Stimulated activated naive B cell treated with anti-CD40 and anti-IgM and Interleukin-4, amounts not matched to agents 10 μg/mL and 1 μg/mL and 100 μg/mL, for 72 hours (primary cell): Measurements from ENCODE around the gene GJB6.
A peak's percentile ranks its signal among the peaks of the same experiment; 100 is the strongest.

Source experiments
- ATAC-seq, 2 donors: fragments of 150-1000 bp; cut with Tn5 transposase; replicated peaks; 2 replicates each; pipeline ENCODE4 v1.10.0; 2021; ENCODE audit warnings: moderate library complexity in 1 of 2
- DNase-seq: peaks from one replicate; pipeline ENCODE4 v3.0.0; 2021
- H3K27ac Mint-ChIP-seq: one replicate; pipeline ENCODE4 v1.8.0; 2022; ENCODE audit warnings: mild to moderate bottlenecking, mixed read lengths
- H3K27me3 Mint-ChIP-seq, 2 donors: one replicate each; pipeline ENCODE4 v1.8.0; 2022; ENCODE audit warnings: mixed read lengths in 2 of 2
- H3K36me3 Mint-ChIP-seq, 2 donors: one replicate each; pipeline ENCODE4 v1.8.0; 2022; ENCODE audit warnings: mixed read lengths in 2 of 2, mild to moderate bottlenecking in 1 of 2
- H3K4me1 Mint-ChIP-seq, 2 donors: one replicate each; pipeline ENCODE4 v1.8.0; 2022; ENCODE audit warnings: mixed read lengths in 2 of 2, mild to moderate bottlenecking in 1 of 2
- H3K4me3 Mint-ChIP-seq, 2 donors: one replicate each; pipeline ENCODE4 v1.8.0; 2022; ENCODE audit warnings: mild to moderate bottlenecking in 2 of 2, mixed read lengths in 2 of 2, moderate library complexity in 1 of 2
- H3K9me3 Mint-ChIP-seq, 2 donors: one replicate each; pipeline ENCODE4 v1.8.0; 2022; ENCODE audit warnings: mixed read lengths in 2 of 2, mild to moderate bottlenecking in 1 of 2

Gene GJB6

DNA sequence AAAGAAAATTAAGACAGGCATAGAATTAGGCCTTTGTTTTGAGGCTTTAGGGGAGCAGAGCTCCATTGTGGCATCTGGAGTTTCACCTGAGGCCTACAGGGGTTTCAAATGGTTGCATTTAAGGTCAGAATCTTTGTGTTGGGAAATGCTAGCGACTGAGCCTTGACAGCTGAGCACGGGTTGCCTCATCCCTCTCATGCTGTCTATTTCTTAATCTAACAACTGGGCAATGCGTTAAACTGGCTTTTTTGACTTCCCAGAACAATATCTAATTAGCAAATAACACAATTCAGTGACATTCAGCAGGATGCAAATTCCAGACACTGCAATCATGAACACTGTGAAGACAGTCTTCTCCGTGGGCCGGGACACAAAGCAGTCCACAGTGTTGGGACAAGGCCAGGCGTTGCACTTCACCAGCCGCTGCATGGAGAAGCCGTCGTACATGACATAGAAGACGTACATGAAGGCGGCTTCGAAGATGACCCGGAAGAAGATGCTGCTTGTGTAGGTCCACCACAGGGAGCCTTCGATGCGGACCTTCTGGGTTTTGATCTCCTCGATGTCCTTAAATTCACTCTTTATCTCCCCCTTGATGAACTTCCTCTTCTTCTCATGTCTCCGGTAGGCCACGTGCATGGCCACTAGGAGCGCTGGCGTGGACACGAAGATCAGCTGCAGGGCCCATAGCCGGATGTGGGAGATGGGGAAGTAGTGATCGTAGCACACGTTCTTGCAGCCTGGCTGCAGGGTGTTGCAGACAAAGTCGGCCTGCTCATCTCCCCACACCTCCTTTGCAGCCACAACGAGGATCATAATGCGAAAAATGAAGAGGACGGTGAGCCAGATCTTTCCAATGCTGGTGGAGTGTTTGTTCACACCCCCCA lies 43.2 kb downstream of the GJB6 start:
- Mint-ChIP-seq H3K4me1 (peaks cover 6 to 18% of the 10 kb centered on the region in 2 donors), H3K36me3 (peaks cover 0 to 6% of the 10 kb centered on the region in 2 donors), H3K27ac (no peak overlapping the region), H3K27me3 (peaks cover 16 to 32% of the 10 kb centered on the region in 2 donors), H3K9me3 (no peaks in the 10 kb centered on the region), H3K4me3 (no peak overlapping the region)
- ATAC-seq: peak in 1 of 2 donors; percentile 39
- no peak for DNase-seq

DNA sequence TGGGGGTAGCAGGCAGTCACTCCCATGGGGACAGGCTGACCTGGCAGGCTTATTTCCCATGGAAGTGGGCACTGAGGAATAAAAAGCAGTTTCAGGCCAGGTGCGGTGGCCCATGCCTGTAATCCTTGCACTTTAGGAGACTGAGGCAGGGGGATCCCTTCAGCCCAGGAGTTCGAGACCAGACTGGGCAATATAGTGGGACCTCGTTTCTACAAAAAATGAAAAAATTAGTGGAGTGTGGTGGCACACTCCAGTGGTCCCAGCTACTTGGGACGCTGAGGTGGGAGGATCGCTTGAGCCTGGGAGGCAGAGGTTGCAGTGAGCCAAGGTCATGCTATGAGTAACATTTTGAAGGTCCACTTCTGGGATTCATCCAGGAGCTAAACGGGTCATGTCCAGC lies 45.3 kb downstream of the GJB6 start:
- Mint-ChIP-seq H3K27ac (no peak overlapping the region), H3K27me3 (peaks cover 11 to 29% of the 10 kb centered on the region in 2 donors), H3K4me1 (peaks cover 3 to 5% of the 10 kb centered on the region in 2 donors), H3K4me3 (no peak overlapping the region), H3K36me3 (peaks cover 0 to 6% of the 10 kb centered on the region in 2 donors), H3K9me3 (no peaks in the 10 kb centered on the region)
- DNase-seq: no peak
- ATAC-seq: no peak

DNA sequence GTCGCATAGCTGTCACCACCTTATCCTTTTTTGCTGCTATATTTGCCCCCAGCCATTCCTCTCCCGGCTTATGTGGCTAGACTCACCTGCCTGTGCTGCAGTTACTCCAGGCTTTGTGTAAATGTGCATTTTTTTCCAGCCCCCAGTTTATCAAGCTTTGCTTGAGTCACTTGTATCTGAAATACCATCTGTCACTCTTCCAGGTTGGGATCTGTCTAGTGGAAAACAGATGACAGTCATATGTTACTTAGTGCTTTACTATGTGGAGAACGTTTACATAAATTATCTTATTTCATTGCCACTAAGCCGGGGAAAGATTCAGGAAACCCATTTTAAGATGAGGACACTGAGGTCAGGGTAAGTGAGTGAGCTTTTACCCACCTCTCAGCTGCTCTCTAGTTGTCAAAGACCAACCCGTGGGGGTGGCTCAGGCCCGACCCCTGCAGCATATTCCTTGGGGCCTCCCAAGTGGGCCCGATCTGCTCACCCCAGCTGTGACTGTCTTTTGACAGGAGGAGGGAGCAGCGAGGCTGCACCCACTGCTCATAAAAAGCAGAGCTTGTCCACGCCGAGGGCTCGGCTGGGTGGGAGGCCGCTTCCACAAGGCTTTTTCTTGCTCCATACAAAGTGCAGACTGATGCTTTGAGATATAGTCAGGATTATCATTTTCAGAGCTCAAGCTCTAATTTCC lies 46.6 kb downstream of the GJB6 start:
- no peak overlapping the region for H3K27ac Mint-ChIP-seq
- no peak for DNase-seq
- peaks cover 6 to 17% of the 10 kb centered on the region in 2 donors for H3K27me3 Mint-ChIP-seq
- no peaks in the 10 kb centered on the region for H3K9me3 Mint-ChIP-seq
- no peak overlapping the region for H3K4me3 Mint-ChIP-seq
- peaks cover 0 to 2% of the 10 kb centered on the region in 2 donors for H3K4me1 Mint-ChIP-seq
- ATAC-seq: no peak
- peaks cover 0 to 6% of the 10 kb centered on the region in 2 donors for H3K36me3 Mint-ChIP-seq

DNA sequence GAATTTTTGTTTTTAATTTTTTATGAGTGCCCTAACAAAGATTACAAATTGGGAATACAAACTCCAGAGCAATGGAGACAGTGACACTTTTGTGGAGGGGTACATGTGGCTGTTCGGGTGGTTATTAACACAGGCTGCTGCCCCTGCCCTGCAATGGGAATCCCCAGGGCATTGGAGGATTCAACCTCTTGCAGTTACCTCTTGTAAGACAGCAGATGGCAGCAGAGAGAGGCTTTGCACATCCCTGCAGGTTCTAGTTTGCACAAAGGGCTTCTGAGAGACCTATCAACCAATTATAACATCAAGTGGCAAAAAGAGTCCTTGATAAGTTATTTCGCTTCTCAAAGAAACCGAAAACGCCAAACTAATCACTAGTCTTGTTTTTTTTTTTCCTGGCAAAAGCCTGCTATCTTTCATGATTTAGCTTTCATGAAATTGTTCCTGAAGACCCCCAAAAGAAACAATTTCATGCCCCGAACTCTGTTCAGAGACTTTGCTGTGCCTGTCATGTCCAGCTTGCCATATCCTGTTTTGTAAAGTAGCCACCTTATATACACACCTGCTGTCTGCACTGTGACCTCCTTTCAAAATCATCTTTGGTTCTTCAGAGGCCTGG lies 49.8 kb downstream of the GJB6 start:
- ATAC-seq (peak; percentile 94 to 97), DNase-seq (peak; percentile 44)
- Mint-ChIP-seq H3K27me3 (peaks cover 33 to 37% of the 10 kb centered on the region in 2 donors), H3K27ac (no peak overlapping the region), H3K9me3 (no peaks in the 10 kb centered on the region), H3K4me3 (no peak overlapping the region), H3K36me3 (no peaks in the 10 kb centered on the region), H3K4me1 (peaks cover 2 to 9% of the 10 kb centered on the region in 2 donors)

DNA sequence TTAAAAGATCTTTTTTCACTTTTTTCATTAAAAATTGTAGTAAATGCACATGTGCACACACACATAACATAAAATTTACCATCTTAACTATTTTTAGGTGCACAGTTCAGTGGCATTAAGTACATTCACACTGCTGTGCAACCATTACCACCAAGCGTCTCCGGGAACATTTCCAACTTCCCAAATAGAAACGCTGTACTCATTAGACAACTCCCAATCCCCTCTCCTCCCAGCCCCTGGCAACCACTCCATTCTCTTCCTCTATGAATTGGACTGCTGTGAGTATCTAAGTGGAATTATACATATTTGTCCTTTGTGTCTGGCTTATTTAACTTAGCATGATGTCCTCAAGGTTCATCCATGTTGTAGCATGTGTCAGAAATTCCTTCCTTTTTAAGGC lies 50.9 kb downstream of the GJB6 start:
- no peaks in the 10 kb centered on the region for H3K9me3 Mint-ChIP-seq
- H3K4me1 Mint-ChIP-seq: peaks cover 2 to 11% of the 10 kb centered on the region in 2 donors
- no peaks in the 10 kb centered on the region for H3K36me3 Mint-ChIP-seq
- H3K27me3 Mint-ChIP-seq: peaks cover 44 to 49% of the 10 kb centered on the region in 2 donors
- DNase-seq (no peak), ATAC-seq (no peak)
- H3K27ac Mint-ChIP-seq: no peak overlapping the region
- H3K4me3 Mint-ChIP-seq: no peak overlapping the region

DNA sequence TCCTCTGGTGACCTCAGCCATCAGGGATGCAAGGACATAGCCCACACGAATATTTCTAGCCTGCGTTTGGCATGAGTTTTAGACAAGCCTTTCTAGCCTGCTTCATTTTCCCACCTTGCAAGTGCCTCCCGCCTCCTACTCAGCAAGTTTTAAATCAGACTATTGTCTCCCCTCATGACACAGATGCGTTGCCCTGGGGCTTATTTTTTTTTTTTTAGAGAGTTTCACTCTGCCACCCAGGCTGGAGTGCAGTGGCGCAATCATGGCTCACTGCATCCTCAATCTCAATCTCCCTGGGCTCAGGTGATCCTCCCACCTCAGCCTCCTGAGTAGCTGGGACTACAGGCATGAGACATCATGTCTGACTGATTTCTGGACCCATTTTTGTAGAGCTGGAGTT lies 54.0 kb downstream of the GJB6 start:
- H3K4me1 Mint-ChIP-seq: peaks cover 14 to 28% of the 10 kb centered on the region in 2 donors
- peaks cover 59 to 65% of the 10 kb centered on the region in 2 donors for H3K27me3 Mint-ChIP-seq
- no peak overlapping the region for H3K4me3 Mint-ChIP-seq
- H3K36me3 Mint-ChIP-seq: no peaks in the 10 kb centered on the region
- no peak overlapping the region for H3K27ac Mint-ChIP-seq
- no peak for ATAC-seq
- no peaks in the 10 kb centered on the region for H3K9me3 Mint-ChIP-seq
- DNase-seq: no peak

DNA sequence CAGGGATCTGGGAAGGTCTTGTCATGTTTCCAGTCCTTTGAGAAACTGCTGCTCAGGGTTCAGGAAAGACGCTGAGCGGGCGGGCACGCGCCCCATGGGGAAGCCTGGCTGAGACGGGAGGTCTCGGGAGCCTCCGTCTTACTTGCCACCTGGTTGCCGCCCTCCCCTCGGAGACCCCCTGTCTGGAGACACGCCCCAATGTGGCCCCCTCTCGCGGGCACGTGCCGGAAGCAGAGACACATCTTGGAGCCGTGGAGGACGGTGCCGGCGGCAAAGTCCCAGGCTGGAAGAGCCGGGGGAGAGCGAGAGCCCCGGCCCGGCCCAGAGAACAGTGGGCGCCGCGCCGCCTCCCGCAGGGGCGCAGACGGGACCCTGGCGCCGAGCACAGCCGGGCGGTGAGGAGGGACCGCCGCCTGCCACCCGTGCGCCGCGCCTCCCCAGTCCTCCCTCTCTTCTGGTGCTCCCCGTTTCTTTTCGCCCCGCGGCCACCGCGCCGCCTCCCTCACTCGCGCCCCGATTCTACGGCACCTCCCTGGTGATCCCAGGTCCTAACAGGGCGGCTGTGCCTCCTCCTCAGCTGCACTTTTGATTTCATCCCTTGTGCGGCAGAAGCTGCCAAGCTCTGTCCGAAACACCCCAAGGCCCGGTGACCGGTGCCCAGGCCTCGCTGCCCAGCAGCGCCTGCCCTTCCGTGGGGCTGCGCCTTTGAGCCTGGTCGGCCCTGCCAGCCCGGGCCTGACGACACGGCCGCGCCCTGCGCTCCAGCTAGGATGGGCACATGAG lies 54.9 kb downstream of the GJB6 start:
- Mint-ChIP-seq H3K4me1 (peaks cover 15 to 28% of the 10 kb centered on the region in 2 donors), H3K36me3 (no peaks in the 10 kb centered on the region), H3K4me3 (no peak overlapping the region), H3K27ac (no peak overlapping the region), H3K27me3 (peaks cover 60 to 68% of the 10 kb centered on the region in 2 donors), H3K9me3 (no peaks in the 10 kb centered on the region)
- DNase-seq: no peak
- no peak for ATAC-seq

DNA sequence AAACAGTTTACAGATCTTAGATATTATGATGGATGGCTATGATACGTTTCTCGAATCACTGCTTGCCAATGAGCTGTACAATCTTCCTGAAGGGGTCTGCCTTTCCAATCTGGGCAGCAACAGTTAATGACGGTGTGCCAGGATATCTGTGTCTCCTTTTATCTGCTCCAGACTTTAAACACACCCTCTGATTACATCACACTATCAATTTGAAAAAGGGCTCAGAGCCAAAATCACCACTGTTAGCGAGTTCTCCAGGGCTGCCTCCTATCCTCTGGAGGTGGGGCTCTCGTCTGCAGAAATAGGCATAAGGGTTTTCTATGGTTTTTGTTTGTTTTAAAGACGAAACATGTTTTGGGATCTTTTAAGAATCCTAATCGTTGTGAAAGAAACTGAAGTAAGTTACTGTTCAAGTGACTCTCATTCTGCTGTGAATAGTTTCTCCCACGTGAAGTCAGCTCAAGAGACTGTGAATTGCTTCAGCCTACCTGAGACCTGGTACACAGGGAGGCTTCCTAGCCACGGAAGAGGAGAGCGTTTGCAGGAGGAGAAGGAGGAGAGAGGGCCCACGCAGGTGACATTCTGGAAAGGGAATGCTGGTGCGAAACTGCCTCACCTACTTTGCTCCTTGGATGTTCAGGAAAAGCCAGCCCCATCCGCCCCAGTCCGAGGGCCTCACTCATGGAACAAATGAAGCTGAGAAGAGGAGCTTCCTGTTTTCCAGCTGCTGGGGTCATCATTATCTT lies 56.0 kb downstream of the GJB6 start:
- no peaks in the 10 kb centered on the region for H3K36me3 Mint-ChIP-seq
- H3K4me1 Mint-ChIP-seq: peaks cover 13 to 28% of the 10 kb centered on the region in 2 donors
- DNase-seq (no peak), ATAC-seq (no peak)
- H3K27me3 Mint-ChIP-seq: peaks cover 71 to 74% of the 10 kb centered on the region in 2 donors
- no peak overlapping the region for H3K27ac Mint-ChIP-seq
- no peaks in the 10 kb centered on the region for H3K9me3 Mint-ChIP-seq
- no peak overlapping the region for H3K4me3 Mint-ChIP-seq

DNA sequence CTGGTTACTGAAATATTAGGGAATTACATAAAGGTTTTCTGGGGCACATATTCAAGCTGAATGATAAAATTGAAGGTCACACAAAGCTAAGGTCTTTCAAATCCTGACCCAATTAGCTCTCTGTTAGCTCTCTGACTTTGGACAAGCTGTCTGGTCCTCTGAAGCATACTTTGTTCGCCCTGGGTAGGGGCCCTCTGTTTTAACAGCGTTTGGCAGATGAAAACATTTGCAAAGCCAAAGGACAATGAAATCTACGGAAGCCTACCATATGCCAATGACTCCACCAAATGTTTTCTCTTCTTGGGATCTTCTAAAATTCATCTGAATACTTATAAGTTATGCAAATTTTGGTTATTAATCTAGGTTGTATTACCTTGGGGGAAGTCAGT lies 56.7 kb downstream of the GJB6 start:
- no peak overlapping the region for H3K4me3 Mint-ChIP-seq
- H3K36me3 Mint-ChIP-seq: no peaks in the 10 kb centered on the region
- no peak for DNase-seq
- H3K27me3 Mint-ChIP-seq: peaks cover 74 to 76% of the 10 kb centered on the region in 2 donors
- peaks cover 13 to 28% of the 10 kb centered on the region in 2 donors for H3K4me1 Mint-ChIP-seq
- H3K27ac Mint-ChIP-seq: no peak overlapping the region
- peaks cover 0 to under 1% of the 10 kb centered on the region in 2 donors for H3K9me3 Mint-ChIP-seq
- no peak for ATAC-seq

DNA sequence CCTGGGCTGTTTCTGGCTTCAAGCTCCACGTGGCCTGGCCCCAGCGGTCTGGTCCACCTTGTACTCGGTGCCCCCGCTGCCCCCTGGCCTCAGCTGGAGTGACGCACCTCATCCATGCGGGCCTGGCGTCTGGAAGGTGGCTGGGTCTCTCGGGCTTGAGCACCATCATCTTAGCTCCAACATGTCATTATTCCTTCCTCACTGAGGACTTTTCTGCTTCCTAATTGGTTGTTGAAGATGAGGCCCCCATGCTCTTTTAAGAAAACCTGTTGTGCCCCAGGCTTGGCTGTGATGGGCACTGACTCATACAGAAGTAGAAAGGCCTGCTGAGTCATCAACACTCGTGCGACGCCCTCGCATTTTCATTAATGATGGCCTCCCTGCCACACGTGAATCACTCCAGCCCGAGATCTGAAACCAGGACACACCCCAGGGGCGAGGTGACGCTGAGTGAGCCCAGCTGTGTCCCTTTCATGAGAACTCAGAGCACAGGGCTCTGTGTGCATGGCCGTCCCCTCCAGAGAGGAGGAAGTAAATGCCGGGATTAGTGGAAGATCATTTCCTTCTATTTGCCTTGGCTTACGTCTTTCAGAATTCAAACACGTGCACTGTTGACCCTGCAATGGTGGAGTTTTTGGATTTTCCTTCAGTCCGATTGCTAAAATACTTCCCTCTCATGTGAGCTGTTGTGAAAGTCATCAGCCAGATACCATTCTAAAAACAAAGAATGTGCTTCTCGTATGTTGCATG lies 57.3 kb downstream of the GJB6 start:
- ATAC-seq (peak; percentile 96 to 98), DNase-seq (peak; percentile 68)
- Mint-ChIP-seq H3K4me1 (peaks cover 13 to 28% of the 10 kb centered on the region in 2 donors), H3K27me3 (peaks cover 75 to 80% of the 10 kb centered on the region in 2 donors), H3K27ac (peak overlapping the region; percentile 27), H3K36me3 (no peaks in the 10 kb centered on the region), H3K4me3 (peak overlapping the region in 1 of 2 donors; percentile 2), H3K9me3 (peaks cover 0 to 1% of the 10 kb centered on the region in 2 donors)

DNA sequence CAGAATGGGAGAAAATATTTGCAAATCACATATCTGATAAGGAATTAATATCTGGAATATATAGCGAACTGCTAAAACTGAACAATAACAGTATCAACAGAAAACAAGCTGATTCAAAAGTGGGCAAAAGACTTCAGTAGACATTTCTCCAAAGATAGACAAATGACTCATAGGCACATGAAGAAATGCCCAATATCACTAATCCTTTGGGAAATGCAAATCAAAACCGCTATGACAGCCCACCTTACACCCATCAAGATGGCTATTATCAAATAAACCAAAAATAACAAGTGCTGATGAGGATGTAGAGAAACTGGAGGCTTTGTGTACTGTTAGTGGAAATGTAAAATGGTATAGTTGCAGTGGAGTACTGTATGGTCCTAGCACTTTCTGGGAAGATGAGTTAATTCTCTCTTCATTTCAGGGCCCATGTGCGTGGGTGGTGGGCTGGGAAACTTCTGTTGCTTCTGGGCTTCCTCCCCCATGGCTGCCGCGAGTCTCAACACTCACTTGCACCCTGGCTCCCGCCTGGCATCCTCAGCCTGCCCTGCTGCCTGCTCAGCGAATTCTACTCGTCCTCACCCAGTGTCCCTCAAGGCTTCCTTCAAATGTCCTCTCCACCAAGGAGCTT lies 58.9 kb downstream of the GJB6 start:
- peaks cover 0 to 1% of the 10 kb centered on the region in 2 donors for H3K9me3 Mint-ChIP-seq
- no peak for DNase-seq
- no peak for ATAC-seq
- no peaks in the 10 kb centered on the region for H3K36me3 Mint-ChIP-seq
- peaks cover 72 to 78% of the 10 kb centered on the region in 2 donors for H3K27me3 Mint-ChIP-seq
- no peak overlapping the region for H3K4me3 Mint-ChIP-seq
- H3K4me1 Mint-ChIP-seq: peaks cover 13 to 28% of the 10 kb centered on the region in 2 donors
- H3K27ac Mint-ChIP-seq: peak overlapping the region; percentile 52
